ENCODE results near the gene RASGRP4. TPM values are rescaled to one million over a fixed set of nuclear protein-coding genes. Genes with fewer than 3 reads are reported as not detected.

Gene RASGRP4
- total RNA-seq, 1 experiment from 2014 or later = not detected

GRCh38 chr19:38451036-38451435, 25.0 kb upstream of the RASGRP4 start:
- RAD21 ChIA-PET (ENCODE audit: low non-redundant PET in 1 of 2, low total read pairs in 2 of 2, uncharacterized antibody in 2 of 2, unreplicated experiment in 2 of 2) = no interaction called here
- TF ChIP-seq CBX3 (IDR thresholded peaks at IDR 0.05; ENCODE audit: low read depth) (no peak), YY1 (IDR thresholded peaks at IDR 0.05; ENCODE audit: extremely low read depth, insufficient replicate concordance, low read depth, low read length) (no peak), ZBTB33 (IDR thresholded peaks at IDR 0.05; ENCODE audit: extremely low read depth, insufficient replicate concordance, low read length) (no peak)

GRCh38 chr19:38449518-38449917, 23.5 kb upstream of the RASGRP4 start:
- H3K4me1 ChIP-seq (ENCODE audit: control insufficient read depth in 1 of 2, insufficient read depth in 2 of 2, low read length in 2 of 2) = peaks cover 3 to 10% of the 10 kb centered on the region in 2 experiments; a peak in 3 of 4 replicates
- ChIA-PET CTCF (no interaction called here), RAD21 (ENCODE audit: low non-redundant PET in 1 of 2, low total read pairs in 2 of 2, uncharacterized antibody in 2 of 2, unreplicated experiment in 2 of 2) (no interaction called here), POLR2A (no interaction called here)
- no peak overlapping the region for H3K9ac ChIP-seq (ENCODE audit: low read length)
- no peaks in the 10 kb centered on the region for H4K20me1 ChIP-seq (ENCODE audit: insufficient read depth)
- intact Hi-C loops (cut with micrococcal nuclease) = no loop called here
- no peaks in the 10 kb centered on the region for H3K36me3 ChIP-seq (ENCODE audit: control insufficient read depth in 1 of 2, insufficient read depth in 2 of 2, low read length in 2 of 2)
- H2AFZ ChIP-seq (ENCODE audit: low read depth, low read length, poor library complexity, severe bottlenecking) = no peak overlapping the region
- H3K9me3 ChIP-seq (ENCODE audit: control insufficient read depth in 1 of 2, insufficient read depth in 1 of 2, low read depth in 1 of 2, low read length in 2 of 2) = no peaks in the 10 kb centered on the region
- no peaks in the 10 kb centered on the region for H3K9me2 ChIP-seq (ENCODE audit: insufficient read depth)
- H3K27ac ChIP-seq (ENCODE audit: low read depth, low read length) = no peak overlapping the region
- H3K4me2 ChIP-seq (ENCODE audit: low read length) = no peak overlapping the region
- DNase-seq (ENCODE audit: low read depth, low spot score) (no peak), ATAC-seq (no peak)
- BruUV-seq (replicated peaks) = no TSS peak
- H3K79me2 ChIP-seq (ENCODE audit: insufficient read depth, low read length) = no peaks in the 10 kb centered on the region
- H3K4me3 ChIP-seq (replicated peaks in 1 of 2; ENCODE audit: low read depth in 1 of 2, low read length in 2 of 2) = no peak overlapping the region
- H3K27me3 ChIP-seq (ENCODE audit: insufficient read depth, low read length) = no peaks in the 10 kb centered on the region
- TF ChIP-seq CTCF (IDR thresholded peaks at IDR 0.05 in 2 of 3, conservative IDR thresholded peaks at IDR 0.05 in 1 of 3; ENCODE audit: borderline replicate concordance in 1 of 3, insufficient read depth in 1 of 3, low read depth in 2 of 3, low read length in 2 of 3) = no peak
- TF ChIP-seq EZH2phosphoT487 (IDR thresholded peaks at IDR 0.05; ENCODE audit: borderline replicate concordance) = no peak
- no peak for TF ChIP-seq CBX3 (IDR thresholded peaks at IDR 0.05; ENCODE audit: low read depth)
- TF ChIP-seq POLR2A (IDR thresholded peaks at IDR 0.05; ENCODE audit: borderline replicate concordance, extremely low read depth, insufficient read depth, insufficient read length) = no peak
- TF ChIP-seq EZH2 (IDR thresholded peaks at IDR 0.05) = no peak
- TF ChIP-seq JUND (IDR thresholded peaks at IDR 0.05) = no peak
- TF ChIP-seq ZFX (IDR thresholded peaks at IDR 0.05) = no peak
- TF ChIP-seq REST (IDR thresholded peaks at IDR 0.05; ENCODE audit: low read depth) = no peak
- TF ChIP-seq MAX (IDR thresholded peaks at IDR 0.05) = no peak
- no peak for TF ChIP-seq SP1 (IDR thresholded peaks at IDR 0.05; ENCODE audit: low read depth)
- TF ChIP-seq FOSL1 (IDR thresholded peaks at IDR 0.05; ENCODE audit: low read depth) = no peak

More at GRCh38 chr19:38451036-38451435, 25.0 kb upstream of the RASGRP4 start:
- CTCF ChIA-PET = no interaction called here
- DNase-seq (ENCODE audit: low read depth, low spot score) (no peak), ATAC-seq (no peak)
- H3K27ac ChIP-seq (ENCODE audit: low read depth, low read length) = no peak overlapping the region
- no peak overlapping the region for H2AFZ ChIP-seq (ENCODE audit: low read depth, low read length, poor library complexity, severe bottlenecking)
- no peaks in the 10 kb centered on the region for H3K9me3 ChIP-seq (ENCODE audit: control insufficient read depth in 1 of 2, insufficient read depth in 1 of 2, low read depth in 1 of 2, low read length in 2 of 2)
- H3K27me3 ChIP-seq (ENCODE audit: insufficient read depth, low read length) = no peaks in the 10 kb centered on the region
- H3K9ac ChIP-seq (ENCODE audit: low read length) = no peak overlapping the region
- peaks cover 3 to 10% of the 10 kb centered on the region in 2 experiments; a peak in 3 of 4 replicates for H3K4me1 ChIP-seq (ENCODE audit: control insufficient read depth in 1 of 2, insufficient read depth in 2 of 2, low read length in 2 of 2)
- no peak overlapping the region for H3K4me2 ChIP-seq (ENCODE audit: low read length)
- no TSS peak for BruUV-seq (replicated peaks)
- H3K9me2 ChIP-seq (ENCODE audit: insufficient read depth) = no peaks in the 10 kb centered on the region
- H3K79me2 ChIP-seq (ENCODE audit: insufficient read depth, low read length) = no peaks in the 10 kb centered on the region
- POLR2A ChIA-PET = no interaction called here
- H3K4me3 ChIP-seq (replicated peaks in 1 of 2; ENCODE audit: low read depth in 1 of 2, low read length in 2 of 2) = no peak overlapping the region
- no peaks in the 10 kb centered on the region for H3K36me3 ChIP-seq (ENCODE audit: control insufficient read depth in 1 of 2, insufficient read depth in 2 of 2, low read length in 2 of 2)
- intact Hi-C loops (cut with micrococcal nuclease) = no loop called here
- no peaks in the 10 kb centered on the region for H4K20me1 ChIP-seq (ENCODE audit: insufficient read depth)

Data from HCT116 (cell line).